ENCODE data around the gene PRLR. TPM values are rescaled to one million over a fixed set of nuclear protein-coding genes. Genes with fewer than 3 reads are reported as not detected.

Gene PRLR
- total RNA-seq, 1 donor from 2014 or later = 5.7 TPM

DNA sequence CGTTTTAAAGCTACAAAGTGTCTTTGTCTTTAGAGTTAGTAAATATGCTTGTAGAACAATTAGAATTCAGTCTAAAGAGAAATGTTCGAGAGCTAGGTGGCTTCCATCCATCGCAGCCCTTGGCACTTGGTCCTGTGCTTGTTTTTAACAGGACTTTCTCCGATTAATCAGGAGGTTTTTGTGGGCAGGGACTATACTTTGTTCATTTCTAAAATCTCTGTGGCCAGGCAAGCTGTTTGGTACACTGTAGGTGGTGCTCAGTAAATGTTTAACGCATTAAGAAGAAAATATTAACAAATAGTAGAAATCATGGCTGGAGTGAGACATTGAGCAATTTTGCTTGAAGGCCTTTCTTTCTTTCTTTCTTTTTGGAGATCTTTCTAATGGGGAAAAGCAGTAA, 203.3 kb downstream of the PRLR start:
- H3K4me1 Mint-ChIP-seq (ENCODE audit: low read depth) = peaks cover 2% of the 10 kb centered on the region
- no peak overlapping the region for H3K27ac Mint-ChIP-seq
- DNase-seq (ENCODE audit: low spot score, unreplicated experiment) = no peak
- H3K36me3 Mint-ChIP-seq (ENCODE audit: insufficient read depth) = no peaks in the 10 kb centered on the region
- TF ChIP-seq, protein P1, sequence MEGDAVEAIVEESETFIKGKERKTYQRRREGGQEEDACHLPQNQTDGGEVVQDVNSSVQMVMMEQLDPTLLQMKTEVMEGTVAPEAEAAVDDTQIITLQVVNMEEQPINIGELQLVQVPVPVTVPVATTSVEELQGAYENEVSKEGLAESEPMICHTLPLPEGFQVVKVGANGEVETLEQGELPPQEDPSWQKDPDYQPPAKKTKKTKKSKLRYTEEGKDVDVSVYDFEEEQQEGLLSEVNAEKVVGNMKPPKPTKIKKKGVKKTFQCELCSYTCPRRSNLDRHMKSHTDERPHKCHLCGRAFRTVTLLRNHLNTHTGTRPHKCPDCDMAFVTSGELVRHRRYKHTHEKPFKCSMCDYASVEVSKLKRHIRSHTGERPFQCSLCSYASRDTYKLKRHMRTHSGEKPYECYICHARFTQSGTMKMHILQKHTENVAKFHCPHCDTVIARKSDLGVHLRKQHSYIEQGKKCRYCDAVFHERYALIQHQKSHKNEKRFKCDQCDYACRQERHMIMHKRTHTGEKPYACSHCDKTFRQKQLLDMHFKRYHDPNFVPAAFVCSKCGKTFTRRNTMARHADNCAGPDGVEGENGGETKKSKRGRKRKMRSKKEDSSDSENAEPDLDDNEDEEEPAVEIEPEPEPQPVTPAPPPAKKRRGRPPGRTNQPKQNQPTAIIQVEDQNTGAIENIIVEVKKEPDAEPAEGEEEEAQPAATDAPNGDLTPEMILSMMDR (IDR thresholded peaks at IDR 0.05; ENCODE audit: unreplicated experiment) = no peak
- H3K4me3 Mint-ChIP-seq (ENCODE audit: low read depth) = no peak overlapping the region
- H3K9me3 Mint-ChIP-seq (ENCODE audit: low read depth) = no peaks in the 10 kb centered on the region
- peaks cover 2% of the 10 kb centered on the region for H3K27me3 Mint-ChIP-seq

DNA sequence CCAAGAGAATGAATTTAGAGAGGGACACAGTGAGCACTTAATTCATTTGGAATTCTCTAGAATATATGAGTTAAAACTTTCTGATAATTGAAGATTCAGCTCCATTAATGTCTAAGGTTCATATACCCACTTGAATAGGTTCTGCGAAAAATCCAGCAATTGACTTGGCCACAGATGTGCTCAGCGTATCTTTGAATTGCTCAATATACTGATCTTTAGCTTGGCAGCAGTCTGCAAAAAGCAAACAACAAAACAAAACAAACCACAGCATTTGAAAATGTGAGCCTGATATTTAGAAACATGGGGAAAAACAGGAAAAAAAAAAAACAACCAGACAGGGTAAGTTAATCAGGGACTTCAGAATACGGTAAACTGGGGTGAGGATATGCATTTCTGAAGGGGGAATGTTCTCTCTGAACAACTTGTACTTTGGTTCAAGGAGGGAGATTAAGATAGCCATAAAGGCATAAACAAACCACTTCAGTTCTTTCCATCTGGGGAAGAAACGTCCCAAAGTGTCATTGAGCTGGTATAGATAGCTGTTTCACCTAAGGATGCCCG, 203.9 kb downstream of the PRLR start:
- Mint-ChIP-seq H3K4me1 (ENCODE audit: low read depth) (peaks cover 2% of the 10 kb centered on the region), H3K27ac (no peak overlapping the region), H3K27me3 (peaks cover 2% of the 10 kb centered on the region), H3K4me3 (ENCODE audit: low read depth) (no peak overlapping the region), H3K36me3 (ENCODE audit: insufficient read depth) (no peaks in the 10 kb centered on the region), H3K9me3 (ENCODE audit: low read depth) (no peaks in the 10 kb centered on the region)
- no peak for DNase-seq (ENCODE audit: low spot score, unreplicated experiment)
- TF ChIP-seq, protein P1 (IDR thresholded peaks at IDR 0.05; ENCODE audit: unreplicated experiment) = no peak

DNA sequence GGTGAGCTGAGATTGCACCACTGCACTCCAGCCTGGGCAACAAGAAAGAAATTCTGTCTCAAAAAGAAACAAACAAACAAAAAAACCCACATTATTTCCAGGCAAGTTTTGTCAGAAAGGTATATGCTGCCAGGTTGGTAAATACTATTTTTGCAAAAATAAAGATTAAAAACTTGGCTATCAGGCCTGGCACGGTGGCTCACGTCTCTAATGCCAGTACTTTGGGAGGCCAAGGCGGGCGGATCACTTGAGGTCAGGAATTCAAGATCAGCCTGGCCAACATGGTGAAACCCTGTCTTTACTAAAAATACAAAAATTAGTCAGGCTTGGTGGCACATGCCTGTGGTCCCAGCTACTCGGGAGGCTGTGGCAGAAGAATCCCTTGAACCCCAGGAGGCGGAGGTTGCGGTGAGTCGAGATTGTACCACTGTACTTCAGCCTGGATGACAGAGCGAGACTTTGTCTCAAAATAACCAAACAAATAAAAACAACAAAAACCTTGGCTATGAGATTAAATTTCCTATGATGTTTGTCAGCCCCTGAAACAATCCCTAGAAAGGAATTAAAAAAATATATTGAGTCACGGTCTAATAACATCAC, 205.3 kb downstream of the PRLR start:
- no peak overlapping the region for H3K4me3 Mint-ChIP-seq (ENCODE audit: low read depth)
- H3K9me3 Mint-ChIP-seq (ENCODE audit: low read depth) = no peaks in the 10 kb centered on the region
- H3K27me3 Mint-ChIP-seq = peaks cover 2% of the 10 kb centered on the region
- TF ChIP-seq, protein P1 (IDR thresholded peaks at IDR 0.05; ENCODE audit: unreplicated experiment) = no peak
- peaks cover 2% of the 10 kb centered on the region for H3K4me1 Mint-ChIP-seq (ENCODE audit: low read depth)
- no peak overlapping the region for H3K27ac Mint-ChIP-seq
- no peaks in the 10 kb centered on the region for H3K36me3 Mint-ChIP-seq (ENCODE audit: insufficient read depth)
- no peak for DNase-seq (ENCODE audit: low spot score, unreplicated experiment)

DNA sequence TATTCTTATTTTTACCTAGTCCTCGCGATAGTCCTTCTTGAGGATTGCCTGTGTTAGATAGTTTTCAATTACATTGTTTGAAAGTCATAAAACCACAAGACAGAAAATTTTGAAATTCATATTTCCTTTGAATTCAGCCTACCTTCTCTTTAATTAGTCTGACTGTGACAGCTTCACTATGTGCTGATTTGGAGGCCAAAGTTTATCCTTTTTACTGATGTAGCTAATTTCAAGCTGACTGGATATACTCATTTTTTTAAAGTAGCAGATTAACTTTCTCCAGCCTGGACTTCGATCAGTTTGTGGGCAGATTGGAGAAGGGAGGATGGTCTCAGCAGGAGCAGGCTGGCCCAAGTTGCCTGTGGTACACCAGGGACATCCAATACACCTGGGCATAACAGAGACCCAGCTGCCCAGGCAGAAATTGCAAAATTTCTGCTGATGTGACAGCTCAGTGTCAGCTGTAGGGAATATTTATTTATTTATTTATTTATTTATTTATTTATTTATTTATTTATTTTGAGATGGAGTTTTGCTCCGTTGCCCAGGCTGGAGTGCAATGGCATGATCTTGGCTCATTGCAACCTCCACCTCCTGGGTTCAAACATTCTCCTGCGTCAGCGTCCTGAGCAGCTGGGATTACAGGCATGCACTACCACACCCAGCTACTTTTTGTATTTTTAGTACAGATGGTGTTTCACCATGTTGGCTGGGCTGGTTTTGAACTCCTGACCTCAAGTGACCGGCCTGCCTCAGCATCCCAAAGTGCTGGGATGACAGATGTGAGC, 206.7 kb downstream of the PRLR start:
- Mint-ChIP-seq H3K27me3 (peaks cover 2% of the 10 kb centered on the region), H3K4me1 (ENCODE audit: low read depth) (peaks cover 2% of the 10 kb centered on the region), H3K27ac (no peak overlapping the region), H3K9me3 (ENCODE audit: low read depth) (no peaks in the 10 kb centered on the region), H3K36me3 (ENCODE audit: insufficient read depth) (no peaks in the 10 kb centered on the region), H3K4me3 (ENCODE audit: low read depth) (no peak overlapping the region)
- no peak for DNase-seq (ENCODE audit: low spot score, unreplicated experiment)
- TF ChIP-seq, protein P1 (IDR thresholded peaks at IDR 0.05; ENCODE audit: unreplicated experiment) = no peak

DNA sequence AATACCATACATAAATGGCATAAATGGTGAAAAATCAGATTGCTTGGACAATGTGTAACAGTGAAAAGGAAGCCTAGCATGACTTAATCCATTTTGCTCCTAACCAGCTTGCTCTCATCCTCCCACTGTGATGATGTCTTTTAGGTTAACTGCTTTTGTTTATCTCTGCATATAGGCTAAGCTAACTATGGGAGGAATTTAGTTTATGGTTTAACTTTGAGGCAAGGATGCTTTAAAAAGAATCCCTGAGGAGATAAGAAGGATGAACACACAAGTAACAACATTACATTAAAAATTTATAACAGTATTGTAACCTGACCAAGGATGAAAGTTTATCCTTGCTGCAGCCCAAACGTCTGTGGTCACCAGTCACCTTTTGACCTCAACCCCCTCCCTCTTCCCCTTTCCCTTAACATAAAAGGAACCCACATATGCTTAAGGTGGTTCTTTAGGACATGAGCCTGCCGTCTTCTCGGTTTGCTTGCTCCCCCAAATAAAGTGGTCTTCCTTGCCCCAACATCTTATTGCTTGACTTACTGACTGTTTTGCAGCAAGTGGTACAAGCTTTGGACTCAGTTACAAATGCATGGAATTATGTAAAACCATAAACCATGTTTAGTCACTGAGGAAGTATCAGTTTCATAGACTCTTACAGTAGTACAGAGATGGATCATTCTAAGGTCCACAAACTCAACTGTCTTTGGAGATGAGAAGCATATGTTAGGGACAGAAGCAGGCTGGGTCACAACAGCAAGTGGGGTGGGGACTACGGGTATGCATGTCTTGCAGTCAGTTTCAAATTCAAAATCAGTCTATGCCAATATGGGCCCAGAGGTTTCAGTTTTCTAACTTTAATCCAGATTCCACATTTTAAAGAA, 213.9 kb downstream of the PRLR start:
- DNase-seq (ENCODE audit: low spot score, unreplicated experiment) = no peak
- Mint-ChIP-seq H3K27ac (no peak overlapping the region), H3K27me3 (no peaks in the 10 kb centered on the region), H3K36me3 (ENCODE audit: insufficient read depth) (no peaks in the 10 kb centered on the region), H3K4me1 (ENCODE audit: low read depth) (no peaks in the 10 kb centered on the region), H3K9me3 (ENCODE audit: low read depth) (peaks cover 7% of the 10 kb centered on the region), H3K4me3 (ENCODE audit: low read depth) (no peak overlapping the region)
- TF ChIP-seq, protein P1 (IDR thresholded peaks at IDR 0.05; ENCODE audit: unreplicated experiment) = no peak

Data from progenitor cell of endocrine pancreas (in vitro differentiated cells).